Left cardiac atrium (tissue), 4 donors: ENCODE measurements around the gene PTGER4. TPM values are rescaled to one million over a fixed set of nuclear protein-coding genes. Genes with fewer than 3 reads are reported as not detected.
A peak's percentile ranks its signal among the peaks of the same experiment; 100 is the strongest.

ENCODE experiments used
- ATAC-seq, 2 donors: fragments of 200-7000 bp; cut with Tn5 transposase; one replicate each; pipeline ENCODE4 v1.9.1; 2020; ENCODE audit warnings: mild to moderate bottlenecking in 2 of 2, moderate library complexity in 2 of 2
- DNase-seq: peaks from one replicate; pipeline ENCODE4 v3.0.0-alpha.2; 2020
- intact Hi-C, 2 donors: fragments of 100-400 bp; cut with DNase I; formaldehyde crosslinking; loops; one replicate each; pipeline versions ENCODE4 v1.14.1 to v1.15.1; 2022 to 2023
- total RNA-seq, 2 donors: library from RNA; stranded (reverse); fragmentation: NEBNext Ultra II Directional; extraction: Animal tissue kit (Norgen Biotek cat#: 25700); gene quantifications; one replicate each; pipeline ENCODE4 v1.2.1, GENCODE V29; 2021
- donor health status: DM: no; HTN: yes; CAD: no.
- donor health status: DM: no; HTN: yes; CAD: no; lungs with severe emphysema.
- donor health status: DM: yes; HTN: yes; CAD: no.
- donor health status: Dilated cardiomyopathy.

Gene PTGER4
- total RNA-seq, 2 donors from 2014 or later: 6.0 to 7.4 TPM

- DNase-seq (no peak), ATAC-seq (no peak)
- intact Hi-C loops: loop anchor here in 1 of 2 donors (5.0 kb wide), 2 partner anchors 788 to 1158 kb away; no protein-coding TSS in a partner anchor
These were observed 55.3 kb downstream of the PTGER4 start for GRCh38 chr5:40734986-40735385.

DNA sequence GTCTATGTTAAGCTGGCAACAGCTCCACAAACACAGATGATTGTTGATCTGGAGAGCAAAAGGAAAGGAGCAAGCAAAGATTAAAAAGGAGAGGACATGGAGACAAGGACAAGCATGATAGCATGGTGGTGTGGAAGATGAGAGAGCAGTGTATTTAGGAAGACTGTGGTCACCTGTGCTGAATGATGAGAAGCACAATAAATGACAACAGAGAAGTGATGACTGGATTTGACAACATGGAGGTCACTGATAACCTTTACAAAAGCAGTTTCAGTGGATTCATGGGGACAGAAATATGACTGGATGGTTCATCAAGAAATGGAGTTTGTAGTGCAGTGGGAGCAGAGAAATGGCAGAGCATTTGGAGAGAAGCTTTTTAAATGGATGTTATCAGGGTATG lies 55.9 kb downstream of the PTGER4 start:
- intact Hi-C loops: loop anchor here in 1 of 2 donors (5.0 kb wide), 2 partner anchors 788 to 1158 kb away; no protein-coding TSS in a partner anchor
- no peak for DNase-seq
- no peak for ATAC-seq

DNA sequence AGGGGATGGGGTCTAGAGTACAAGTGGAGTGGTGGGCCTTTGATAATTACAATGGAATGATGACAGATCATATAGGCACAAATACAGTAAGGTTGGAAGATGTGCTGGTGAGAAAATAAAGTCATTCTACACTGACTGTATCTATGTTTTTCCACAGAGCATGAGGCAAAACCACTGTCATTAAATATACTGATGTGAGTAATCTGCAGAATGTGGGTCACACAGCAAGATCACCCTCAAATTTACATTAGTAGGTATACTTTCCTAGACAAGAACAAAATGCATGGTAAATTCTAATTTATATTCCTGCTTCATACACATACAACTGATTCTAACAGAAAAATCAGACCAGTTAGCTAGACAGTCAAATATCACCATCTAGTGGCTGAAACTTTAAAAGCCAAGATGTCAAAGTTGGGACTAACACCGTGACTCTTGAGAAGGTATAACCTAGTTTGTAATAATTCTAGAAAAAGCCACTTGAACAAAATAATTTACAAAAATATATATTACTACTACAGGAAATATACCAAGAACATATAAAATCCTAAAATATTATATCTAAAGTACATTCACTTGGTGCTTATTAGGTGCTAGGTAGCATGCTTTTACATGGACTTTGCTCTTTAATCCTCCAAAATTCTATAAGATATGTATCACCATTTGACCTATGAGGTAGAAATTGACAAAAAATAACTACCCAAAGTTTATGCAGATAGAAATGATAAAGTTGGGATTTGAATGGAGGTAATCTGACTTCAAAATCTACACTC lies 56.6 kb downstream of the PTGER4 start:
- ATAC-seq (peak; percentile 57 to 75), DNase-seq (no peak)
- intact Hi-C loops: loop anchor here in 1 of 2 donors (5.0 kb wide), 2 partner anchors 789 to 1159 kb away; no protein-coding TSS in a partner anchor

- ATAC-seq: no peak
- intact Hi-C loops: loop anchor here in 1 of 2 donors (5.0 kb wide), 2 partner anchors 791 to 1161 kb away; no protein-coding TSS in a partner anchor
- no peak for DNase-seq
These were observed 58.8 kb downstream of the PTGER4 start for GRCh38 chr5:40738502-40738901.

Other genes starting within 250 kb of the PTGER4 start
- gene TTC33, start 76.0 kb downstream of the PTGER4 start, total RNA-seq: 10 to 100 TPM; 14.1 to 17.5 TPM
- gene PRKAA1, start 118.5 kb downstream of the PTGER4 start, total RNA-seq: 10 to 100 TPM; 41.8 to 57.6 TPM
- 100 to 1,000 TPM; 666 to 710 TPM for gene RPL37, start 155.3 kb downstream of the PTGER4 start, total RNA-seq
- 10 to 100 TPM; 10.6 to 10.8 TPM for gene CARD6, start 161.5 kb downstream of the PTGER4 start, total RNA-seq
- 100 to 1,000 TPM; 429 to 582 TPM for gene C7, start 229.6 kb downstream of the PTGER4 start, total RNA-seq